HG03025 (cell line): Measurements from ENCODE around the gene LTB4R2.

Source experiments
- ATAC-seq: cut with Tn5 transposase; IDR thresholded peaks from one replicate; pipeline ENCODE4 v1.9.1; 2021; ENCODE audit warnings: mild to moderate bottlenecking, moderate library complexity; ENCODE audit not compliant: unreplicated experiment, low FRiP score

Gene LTB4R2, protein sequence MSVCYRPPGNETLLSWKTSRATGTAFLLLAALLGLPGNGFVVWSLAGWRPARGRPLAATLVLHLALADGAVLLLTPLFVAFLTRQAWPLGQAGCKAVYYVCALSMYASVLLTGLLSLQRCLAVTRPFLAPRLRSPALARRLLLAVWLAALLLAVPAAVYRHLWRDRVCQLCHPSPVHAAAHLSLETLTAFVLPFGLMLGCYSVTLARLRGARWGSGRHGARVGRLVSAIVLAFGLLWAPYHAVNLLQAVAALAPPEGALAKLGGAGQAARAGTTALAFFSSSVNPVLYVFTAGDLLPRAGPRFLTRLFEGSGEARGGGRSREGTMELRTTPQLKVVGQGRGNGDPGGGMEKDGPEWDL

DNA sequence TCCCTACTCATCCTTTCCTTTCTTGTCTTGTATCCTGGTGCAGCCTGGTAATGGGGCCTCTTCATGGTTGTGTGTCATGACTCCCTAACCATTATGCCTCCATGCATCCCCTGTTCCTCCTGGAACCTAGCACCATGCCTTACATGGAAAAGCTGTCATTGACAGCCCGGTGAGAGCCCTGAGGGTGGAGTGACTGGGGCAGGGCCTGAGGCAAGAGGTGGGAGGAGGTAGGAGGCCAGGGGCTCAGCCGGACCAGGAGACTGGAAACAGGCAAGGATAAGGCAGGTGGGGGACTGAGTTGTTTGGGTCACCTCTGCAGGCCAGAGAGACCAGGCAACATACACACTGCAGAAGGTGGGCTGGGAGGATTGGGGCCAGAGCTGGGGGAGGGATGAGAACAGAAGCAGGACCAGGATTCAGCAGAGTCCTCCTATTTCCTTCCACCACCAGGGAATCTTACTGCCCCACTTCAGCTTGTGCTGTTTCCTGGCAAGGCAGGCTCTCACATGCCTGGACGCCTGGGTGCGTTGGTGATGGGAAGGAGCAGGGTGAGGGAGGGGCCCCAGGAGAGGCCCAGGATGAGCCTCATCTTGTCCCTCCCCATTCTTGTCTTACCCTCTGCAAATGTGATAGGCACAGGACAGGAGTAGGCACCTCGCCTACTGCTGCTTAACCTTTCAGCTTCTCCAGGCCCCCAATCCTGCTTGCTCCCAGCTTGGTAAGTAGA lies at the start of gene LTB4R2:
LTB4R2 (plus strand) TSS at position 603 of the 727 bp plus-strand sequence. CDS start 525 bp downstream, outside the sequence.
- no peak for ATAC-seq

GRCh38 chr14:24260780-24261157 lies 49.2 kb upstream of the LTB4R2 start:
- ATAC-seq: no peak

DNA sequence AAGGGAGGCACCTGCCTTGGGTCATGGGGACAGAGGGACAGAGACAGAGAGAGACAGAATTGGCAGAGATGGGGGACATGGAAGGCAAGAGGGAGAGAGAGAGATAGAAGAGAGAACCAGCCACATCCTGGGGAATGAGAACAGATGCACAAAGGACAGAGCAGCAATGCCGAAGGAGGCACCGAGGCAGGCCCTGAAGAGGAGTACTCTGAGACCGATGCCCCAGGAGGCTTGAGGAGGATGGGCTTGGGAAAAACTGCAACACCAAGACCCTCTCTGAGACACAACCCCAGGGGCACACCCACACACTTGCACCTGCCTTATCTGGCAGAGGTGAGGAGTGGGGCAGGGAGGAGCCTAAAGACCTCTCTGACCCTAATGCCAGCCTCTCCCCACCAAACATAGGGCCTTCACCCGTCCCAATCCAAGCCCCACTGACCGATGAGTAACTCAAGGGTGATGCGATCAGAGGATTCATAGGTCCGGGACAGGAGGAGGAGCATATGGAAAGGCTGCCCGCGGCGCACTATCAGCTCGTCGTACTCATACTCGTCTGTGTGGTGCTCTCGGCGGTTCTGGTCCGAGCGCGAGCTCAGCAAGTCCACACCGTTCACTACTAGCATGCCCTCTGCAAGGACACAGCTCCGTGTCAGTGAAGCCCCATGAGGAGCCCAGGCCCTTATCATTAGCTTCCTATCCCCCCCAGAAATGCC lies 48.5 kb upstream of the LTB4R2 start:
- ATAC-seq: no peak

GRCh38 chr14:24261969-24262327 lies 48.0 kb upstream of the LTB4R2 start:
- no peak for ATAC-seq

- ATAC-seq: no peak
These were observed 46.9 kb upstream of the LTB4R2 start, which contains the start of gene TGM1 for GRCh38 chr14:24262821-24263733. TSS of gene TGM1 (minus strand) at chr14:24263177. CDS start at chr14:24262352, 825 bp downstream.

- no peak for ATAC-seq
These were observed 46.1 kb upstream of the LTB4R2 start for GRCh38 chr14:24263848-24264247.

DNA sequence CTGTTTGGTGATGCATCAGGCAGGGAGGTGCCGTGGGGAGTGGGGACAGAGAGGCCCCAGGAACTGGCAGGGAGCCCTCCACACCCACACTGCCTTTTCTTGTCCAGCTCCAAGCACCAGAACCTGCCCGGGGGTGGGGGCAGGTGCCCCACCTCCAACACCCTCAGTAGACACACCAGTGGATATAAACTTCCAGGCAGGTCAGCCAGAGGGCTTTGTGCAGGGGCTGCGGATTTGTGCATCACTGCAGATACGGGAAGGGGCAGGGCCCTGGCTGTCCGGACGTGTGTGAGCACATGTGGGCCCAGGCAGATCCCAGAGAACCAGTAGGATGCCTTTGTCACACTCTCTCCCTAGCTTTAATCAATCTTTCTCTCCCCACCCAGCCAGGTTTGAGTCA lies 45.6 kb upstream of the LTB4R2 start:
- ATAC-seq: no peak

DNA sequence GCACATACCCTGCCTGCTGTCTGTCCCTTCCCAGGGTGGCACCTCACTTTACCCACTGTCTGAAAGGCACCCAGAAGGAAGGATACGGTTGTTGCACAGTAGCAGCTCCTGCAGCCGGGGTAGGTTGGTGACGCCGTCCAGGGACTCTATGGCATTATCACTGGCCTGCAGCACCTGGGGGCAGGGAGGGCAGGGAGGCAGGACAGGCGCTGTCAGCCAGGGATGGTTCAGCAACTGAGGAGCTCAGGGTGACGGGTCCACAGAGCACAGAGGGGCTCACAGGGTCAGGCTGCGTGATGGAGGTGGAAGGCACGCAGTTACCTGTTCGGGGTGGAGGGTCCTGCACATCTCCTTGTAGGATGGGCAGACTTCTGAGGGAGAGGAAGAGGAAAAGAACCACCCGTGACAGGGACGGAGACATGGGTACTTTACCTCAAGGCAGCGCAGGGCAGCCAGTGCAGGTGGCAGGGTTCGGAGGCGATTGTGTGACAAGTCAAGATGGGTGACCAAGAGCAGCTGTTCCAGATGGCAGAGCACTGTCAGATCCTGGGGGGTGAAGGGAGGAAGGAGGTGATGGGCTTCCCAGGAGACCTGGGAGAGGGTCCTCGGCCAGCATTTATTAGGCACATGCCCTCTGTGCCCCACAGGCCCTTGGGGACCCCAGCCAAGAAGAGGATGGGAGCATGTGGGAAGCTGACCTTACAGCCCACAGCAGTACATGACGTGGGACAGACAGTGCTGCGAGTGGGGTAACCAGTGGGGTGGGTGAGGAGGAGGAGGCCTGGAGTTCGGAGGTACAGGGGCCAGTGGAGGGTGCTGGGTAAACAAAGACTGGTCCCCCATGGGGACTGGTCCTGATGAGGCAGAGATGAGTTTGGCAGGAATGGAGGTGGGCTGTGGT lies 43.3 kb upstream of the LTB4R2 start:
- ATAC-seq: no peak

- no peak for ATAC-seq
These were observed 42.4 kb upstream of the LTB4R2 start for GRCh38 chr14:24267516-24267915.

DNA sequence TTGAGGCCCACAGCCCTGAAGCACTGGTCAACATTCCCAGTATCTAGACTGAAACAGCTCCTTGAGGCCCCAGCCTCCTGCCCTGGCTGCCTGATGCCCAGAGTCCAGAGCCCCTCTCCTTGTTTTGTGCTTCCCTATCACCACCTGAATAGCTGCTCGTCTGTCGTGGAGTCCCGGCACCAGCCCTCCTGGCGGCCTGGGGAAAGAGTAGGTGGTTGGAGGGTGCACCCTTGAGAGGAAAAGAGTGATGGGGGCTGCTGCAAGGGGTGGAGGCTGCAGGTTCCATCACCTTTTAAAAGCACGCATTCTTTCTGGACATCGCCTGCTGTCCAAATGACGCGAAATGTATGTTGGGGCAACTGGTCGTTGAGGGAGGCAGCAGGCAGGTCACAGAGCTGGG lies 41.7 kb upstream of the LTB4R2 start:
- ATAC-seq: no peak

- ATAC-seq: no peak
These were observed 40.6 kb upstream of the LTB4R2 start for GRCh38 chr14:24269368-24269767.

DNA sequence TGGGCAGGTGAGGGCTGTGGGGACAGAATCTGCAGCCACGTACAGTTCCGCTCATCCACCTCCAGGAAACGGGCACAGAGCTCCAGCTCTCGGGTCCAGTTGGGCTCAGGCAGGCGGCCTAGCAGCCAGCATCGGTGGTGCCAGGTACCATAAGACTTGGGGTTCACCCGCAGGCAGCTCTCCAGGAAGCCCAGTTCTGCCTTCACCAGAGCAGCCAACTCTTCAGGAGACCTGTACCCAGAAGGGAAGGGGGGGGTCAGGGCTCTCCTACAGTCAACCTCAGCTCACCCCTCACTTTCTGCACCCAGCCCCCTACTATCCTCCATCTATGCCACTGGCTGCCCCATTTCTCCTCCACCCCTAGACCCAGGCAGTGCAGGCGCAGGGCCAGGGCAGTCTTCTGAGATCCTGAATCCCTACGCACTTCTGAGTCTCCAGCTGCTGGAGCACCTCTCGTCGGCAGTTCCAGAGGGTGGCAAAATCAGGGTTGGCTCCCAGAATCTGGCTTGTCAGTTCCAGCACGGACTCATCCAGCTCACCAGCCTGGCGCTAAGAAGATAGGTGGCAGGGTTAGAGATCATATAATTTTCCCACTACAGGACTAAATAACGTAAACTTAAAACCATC lies 39.9 kb upstream of the LTB4R2 start:
- no peak for ATAC-seq

GRCh38 chr14:24270537-24271133 lies 39.3 kb upstream of the LTB4R2 start:
- no peak for ATAC-seq

GRCh38 chr14:24271134-24271833 lies 38.7 kb upstream of the LTB4R2 start, which contains the start of gene RABGGTA:
TSS of gene RABGGTA (minus strand) at chr14:24271597. CDS start at chr14:24271115, 482 bp downstream.
- ATAC-seq: peak; percentile 81

GRCh38 chr14:24271834-24272263 lies 38.1 kb upstream of the LTB4R2 start:
- ATAC-seq: no peak

GRCh38 chr14:24272467-24272866 lies 37.5 kb upstream of the LTB4R2 start:
- no peak for ATAC-seq

DNA sequence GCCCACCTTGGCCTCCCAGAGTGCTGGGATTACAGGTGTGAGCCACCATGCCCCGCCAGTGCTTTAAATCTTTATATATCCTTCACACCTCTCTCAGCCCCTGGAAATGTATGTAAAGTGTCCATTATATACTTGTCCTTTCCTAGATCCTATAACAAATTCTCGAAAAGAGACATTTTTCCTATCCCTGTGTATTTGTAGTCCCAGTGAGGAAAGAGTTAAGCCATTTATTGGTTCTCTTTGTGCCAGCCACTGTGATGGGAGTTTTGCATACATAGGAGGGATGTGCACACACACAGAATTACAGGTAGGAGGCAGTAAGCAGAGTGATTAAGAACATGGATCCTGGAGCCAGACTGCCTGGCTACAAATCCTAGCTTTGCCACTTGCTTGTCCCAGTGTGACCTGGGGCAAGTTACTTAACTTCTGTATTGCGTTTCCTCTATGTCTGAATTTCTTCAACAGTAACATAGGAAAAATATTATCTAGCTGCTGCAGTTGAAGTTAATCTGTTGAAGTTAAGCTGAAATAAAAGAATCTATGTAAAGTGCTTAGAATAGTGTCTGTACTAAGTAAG lies 36.4 kb upstream of the LTB4R2 start:
- no peak for ATAC-seq
